DND-41 (cell line): Measurements from ENCODE around the gene TRAM2.

Experiments
- EZH2 ChIP-seq: IDR thresholded peaks from 3 replicates; pipeline ENCODE4 v1.6.1; 2012; ENCODE audit warnings: borderline replicate concordance, low read depth, mild to moderate bottlenecking, moderate library complexity, low read length, inconsistent platforms; ENCODE audit not compliant: severe bottlenecking
- TF ChIP-seq, protein P1 (sequence below): IDR thresholded peaks from 2 replicates; pipeline ENCODE4 v1.5.1; 2012; ENCODE audit warnings: borderline replicate concordance, low read length, moderate library complexity, mild to moderate bottlenecking; ENCODE audit not compliant: poor library complexity, severe bottlenecking; ENCODE audit errors: extremely low read depth

- TF ChIP-seq, protein P1, sequence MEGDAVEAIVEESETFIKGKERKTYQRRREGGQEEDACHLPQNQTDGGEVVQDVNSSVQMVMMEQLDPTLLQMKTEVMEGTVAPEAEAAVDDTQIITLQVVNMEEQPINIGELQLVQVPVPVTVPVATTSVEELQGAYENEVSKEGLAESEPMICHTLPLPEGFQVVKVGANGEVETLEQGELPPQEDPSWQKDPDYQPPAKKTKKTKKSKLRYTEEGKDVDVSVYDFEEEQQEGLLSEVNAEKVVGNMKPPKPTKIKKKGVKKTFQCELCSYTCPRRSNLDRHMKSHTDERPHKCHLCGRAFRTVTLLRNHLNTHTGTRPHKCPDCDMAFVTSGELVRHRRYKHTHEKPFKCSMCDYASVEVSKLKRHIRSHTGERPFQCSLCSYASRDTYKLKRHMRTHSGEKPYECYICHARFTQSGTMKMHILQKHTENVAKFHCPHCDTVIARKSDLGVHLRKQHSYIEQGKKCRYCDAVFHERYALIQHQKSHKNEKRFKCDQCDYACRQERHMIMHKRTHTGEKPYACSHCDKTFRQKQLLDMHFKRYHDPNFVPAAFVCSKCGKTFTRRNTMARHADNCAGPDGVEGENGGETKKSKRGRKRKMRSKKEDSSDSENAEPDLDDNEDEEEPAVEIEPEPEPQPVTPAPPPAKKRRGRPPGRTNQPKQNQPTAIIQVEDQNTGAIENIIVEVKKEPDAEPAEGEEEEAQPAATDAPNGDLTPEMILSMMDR = no peak
- TF ChIP-seq EZH2 = no peak
Measured at GRCh38 chr6:52496631-52497030, 80.2 kb downstream of the TRAM2 start.
